B cell (primary cell): Measurements from ENCODE around the gene PSTPIP1.

Experiments used
- EZH2 ChIP-seq: IDR thresholded peaks from 2 replicates; pipeline ENCODE4 v1.6.1; 2012; ENCODE audit warnings: borderline replicate concordance, low read depth, mild to moderate bottlenecking, moderate library complexity, low read length; ENCODE audit not compliant: insufficient read depth, poor library complexity, severe bottlenecking
- TF ChIP-seq, protein P1 (sequence below): fragments of 200-600 bp; IDR thresholded peaks from one replicate; pipeline ENCODE4 v1.8.0; 2022; ENCODE audit warnings: antibody characterized with exemption, mild to moderate bottlenecking

DNA sequence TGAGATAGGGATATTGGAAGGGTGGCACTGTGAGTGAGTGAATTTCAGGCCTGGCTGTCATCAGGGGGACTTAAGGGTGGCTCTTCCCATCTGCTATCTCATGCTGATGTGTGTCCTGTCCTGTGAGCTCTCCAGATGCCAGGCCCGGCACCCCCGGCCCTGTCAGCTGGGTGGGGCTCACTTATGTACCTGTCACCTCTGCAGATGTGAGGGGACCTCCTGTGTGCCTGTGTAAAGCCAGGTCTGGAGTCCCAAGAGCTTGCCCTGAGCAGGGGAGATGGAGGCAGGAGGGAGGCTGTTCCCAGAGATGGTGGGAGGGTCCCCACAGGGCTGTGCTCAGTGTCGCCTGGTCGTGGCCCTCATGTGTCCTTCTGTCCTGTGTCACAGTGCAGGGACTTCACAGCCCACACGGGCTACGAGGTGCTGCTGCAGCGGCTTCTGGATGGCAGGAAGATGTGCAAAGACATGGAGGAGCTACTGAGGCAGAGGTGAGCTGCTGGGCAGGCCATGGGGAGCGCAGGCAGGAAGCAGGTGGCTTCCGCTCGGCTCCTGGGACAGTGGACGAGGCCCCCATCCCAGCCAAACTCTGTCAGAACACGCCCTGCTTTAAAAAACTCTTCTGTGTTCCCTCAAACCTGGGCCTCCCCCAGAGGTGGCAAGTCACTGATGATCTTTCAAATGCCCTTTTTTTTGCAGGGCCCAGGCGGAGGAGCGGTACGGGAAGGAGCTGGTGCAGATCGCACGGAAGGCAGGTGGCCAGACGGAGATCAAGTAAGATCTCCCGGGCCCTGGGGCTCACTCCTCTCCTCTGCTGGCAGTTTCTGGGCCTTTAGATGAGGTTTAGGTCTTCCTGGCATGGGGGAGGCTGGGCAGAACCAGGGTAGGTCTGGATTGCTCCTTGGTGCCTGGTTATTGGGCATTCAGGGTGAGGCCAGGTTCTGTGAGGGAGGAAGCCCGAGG lies 23.1 kb downstream of the PSTPIP1 start:
- TF ChIP-seq, protein P1, sequence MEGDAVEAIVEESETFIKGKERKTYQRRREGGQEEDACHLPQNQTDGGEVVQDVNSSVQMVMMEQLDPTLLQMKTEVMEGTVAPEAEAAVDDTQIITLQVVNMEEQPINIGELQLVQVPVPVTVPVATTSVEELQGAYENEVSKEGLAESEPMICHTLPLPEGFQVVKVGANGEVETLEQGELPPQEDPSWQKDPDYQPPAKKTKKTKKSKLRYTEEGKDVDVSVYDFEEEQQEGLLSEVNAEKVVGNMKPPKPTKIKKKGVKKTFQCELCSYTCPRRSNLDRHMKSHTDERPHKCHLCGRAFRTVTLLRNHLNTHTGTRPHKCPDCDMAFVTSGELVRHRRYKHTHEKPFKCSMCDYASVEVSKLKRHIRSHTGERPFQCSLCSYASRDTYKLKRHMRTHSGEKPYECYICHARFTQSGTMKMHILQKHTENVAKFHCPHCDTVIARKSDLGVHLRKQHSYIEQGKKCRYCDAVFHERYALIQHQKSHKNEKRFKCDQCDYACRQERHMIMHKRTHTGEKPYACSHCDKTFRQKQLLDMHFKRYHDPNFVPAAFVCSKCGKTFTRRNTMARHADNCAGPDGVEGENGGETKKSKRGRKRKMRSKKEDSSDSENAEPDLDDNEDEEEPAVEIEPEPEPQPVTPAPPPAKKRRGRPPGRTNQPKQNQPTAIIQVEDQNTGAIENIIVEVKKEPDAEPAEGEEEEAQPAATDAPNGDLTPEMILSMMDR, result no peak
- no peak for TF ChIP-seq EZH2
